Activated naive CD4-positive, alpha-beta T cell treated with anti-CD3 and anti-CD28 coated beads, Interleukin-2, amount 10 ng/mL, durations not matched to agents 7 days and 5 days (primary cell): ENCODE measurements around the gene ZNF3.
A peak's percentile ranks its signal among the peaks of the same experiment; 100 is the strongest.
"Not testable (repeated sequence)": the region's sequence is repeated elsewhere in the genome, so short reads cannot be mapped to it uniquely, and the experiment has no call there.

Source experiments
- CTCF ChIA-PET: fragments of 350-600 bp; sonication (Branson Sonifier 250); formaldehyde crosslinking; loops from one replicate; lab custom pipeline; 2021; ENCODE audit warnings: antibody characterized with exemption; lab: Charles Lee
- DNase-seq: peaks from one replicate; pipeline ENCODE4 v3.0.0-alpha.2; 2020
- H3K27ac Mint-ChIP-seq: one replicate; pipeline ENCODE4 v1.8.0; 2021; ENCODE audit warnings: mild to moderate bottlenecking, moderate library complexity, mixed read lengths
- H3K27me3 Mint-ChIP-seq: one replicate; pipeline ENCODE4 v1.8.0; 2021; ENCODE audit warnings: mild to moderate bottlenecking, mixed read lengths
- H3K36me3 Mint-ChIP-seq: one replicate; pipeline ENCODE4 v1.8.0; 2021; ENCODE audit warnings: mixed read lengths
- H3K4me1 Mint-ChIP-seq: one replicate; pipeline ENCODE4 v1.8.0; 2021; ENCODE audit warnings: mixed read lengths
- H3K4me3 Mint-ChIP-seq: one replicate; pipeline ENCODE4 v1.8.0; 2021; ENCODE audit warnings: mild to moderate bottlenecking, moderate library complexity, mixed read lengths
- H3K9me3 Mint-ChIP-seq: one replicate; pipeline ENCODE4 v1.8.0; 2021; ENCODE audit warnings: mixed read lengths

Gene ZNF3

GRCh38 chr7:100081535-100082102 lies at the start of gene ZNF3:
Gene ZNF3, minus strand, starts transcription at chr7:100081723. Its CDS starts 4,366 bp downstream, at chr7:100077357.
- H3K27ac Mint-ChIP-seq = peak within 1 kb of the TSS; percentile 90
- no peaks in the 10 kb centered on the region for H3K9me3 Mint-ChIP-seq
- H3K36me3 Mint-ChIP-seq = peaks cover 21% of the 10 kb centered on the region
- peak within 1 kb of the TSS; percentile 83 for H3K4me3 Mint-ChIP-seq
- H3K27me3 Mint-ChIP-seq = peaks cover 29% of the 10 kb centered on the region
- peak; percentile 98 for DNase-seq
- H3K4me1 Mint-ChIP-seq = peaks cover 32% of the 10 kb centered on the region
- CTCF ChIA-PET = interaction anchor here (0.8 to 1.4 kb wide), 8 partner anchors 10 to 90 kb away, joined by 3 to 11 read pairs (median 4); partner anchors contain the start of gene ZSCAN21

GRCh38 chr7:100130608-100131453 lies 49.3 kb upstream of the ZNF3 start:
- H3K9me3 Mint-ChIP-seq = no peaks in the 10 kb centered on the region
- peak overlapping the region; percentile 15 for H3K4me3 Mint-ChIP-seq
- H3K27ac Mint-ChIP-seq = no peak overlapping the region
- peak; percentile 91 for DNase-seq
- peaks cover 11% of the 10 kb centered on the region for H3K27me3 Mint-ChIP-seq
- CTCF ChIA-PET = interaction anchor here (0.6 to 5.0 kb wide), 14 partner anchors 10 to 1220 kb away, joined by 3 to 46 read pairs (median 3); partner anchors contain the start of gene AP4M1
- H3K4me1 Mint-ChIP-seq = peaks cover 41% of the 10 kb centered on the region
- no peaks in the 10 kb centered on the region for H3K36me3 Mint-ChIP-seq

DNA sequence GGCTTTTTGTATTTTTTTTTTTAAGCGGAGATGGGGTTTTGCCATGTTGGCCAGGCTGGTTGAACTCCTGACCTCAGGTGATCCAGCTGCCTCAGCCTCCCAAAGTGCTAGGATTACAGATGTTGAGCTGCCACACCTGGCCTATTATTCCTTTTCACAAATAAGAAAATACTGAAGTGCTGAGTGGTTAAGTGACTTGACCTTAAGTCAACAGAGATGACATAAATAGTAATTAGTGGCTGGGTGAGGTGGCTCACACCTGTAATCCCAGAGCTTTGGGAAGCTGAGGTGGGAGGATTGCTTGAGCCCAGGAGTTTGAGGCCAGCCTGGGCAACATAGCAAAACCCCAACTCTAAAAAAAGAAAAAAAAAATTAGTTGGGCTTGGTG lies 48.7 kb upstream of the ZNF3 start:
- H3K27ac Mint-ChIP-seq, H3K9me3 Mint-ChIP-seq, H3K36me3 Mint-ChIP-seq, H3K27me3 Mint-ChIP-seq, DNase-seq, H3K4me3 Mint-ChIP-seq: not testable (repeated sequence)
- H3K4me1 Mint-ChIP-seq = peaks cover 47% of the 10 kb centered on the region
- CTCF ChIA-PET = interaction anchor here (0.7 to 5.0 kb wide), 14 partner anchors 10 to 277 kb away, joined by 3 to 46 read pairs (median 4); partner anchors contain the start of gene AP4M1

GRCh38 chr7:100128637-100128963 lies 47.1 kb upstream of the ZNF3 start:
- CTCF ChIA-PET = interaction anchor here (0.6 to 3.7 kb wide), 10 partner anchors 27 to 431 kb away, joined by 3 to 22 read pairs (median 5); partner anchors contain the start of gene AP4M1
- peaks cover 7% of the 10 kb centered on the region for H3K27me3 Mint-ChIP-seq
- H3K27ac Mint-ChIP-seq = peak overlapping the region; percentile 89

GRCh38 chr7:100127866-100128636 lies 46.5 kb upstream of the ZNF3 start:
- Mint-ChIP-seq H3K27ac (peak overlapping the region; percentile 89), H3K4me1 (peaks cover 59% of the 10 kb centered on the region), H3K9me3 (no peaks in the 10 kb centered on the region), H3K36me3 (peaks cover 12% of the 10 kb centered on the region), H3K27me3 (peaks cover 7% of the 10 kb centered on the region), H3K4me3 (peak overlapping the region; percentile 99)
- peak; percentile 51 for DNase-seq
- CTCF ChIA-PET = interaction anchor here (0.6 to 3.7 kb wide), 10 partner anchors 26 to 431 kb away, joined by 3 to 22 read pairs (median 5); partner anchors contain the start of gene AP4M1

More at GRCh38 chr7:100128637-100128963, 47.1 kb upstream of the ZNF3 start:
- DNase-seq = no peak
- Mint-ChIP-seq H3K4me1 (peaks cover 57% of the 10 kb centered on the region), H3K9me3 (no peaks in the 10 kb centered on the region), H3K36me3 (peaks cover 10% of the 10 kb centered on the region), H3K4me3 (peak overlapping the region; percentile 99)

GRCh38 chr7:100126931-100127865 lies 45.7 kb upstream of the ZNF3 start, which contains the start of gene MBLAC1:
Gene MBLAC1, plus strand, starts transcription at chr7:100126967. Its CDS starts 429 bp downstream, at chr7:100127396.
- Mint-ChIP-seq H3K27ac (peak within 1 kb of the TSS; percentile 100), H3K27me3 (no peaks in the 10 kb centered on the region), H3K9me3 (no peaks in the 10 kb centered on the region), H3K4me1 (peaks cover 59% of the 10 kb centered on the region), H3K4me3 (peak within 1 kb of the TSS; percentile 99), H3K36me3 (peaks cover 17% of the 10 kb centered on the region)
- DNase-seq = peak; percentile 95
- CTCF ChIA-PET = interaction anchor here (0.9 to 1.1 kb wide), 3 partner anchors 44 to 214 kb away, joined by 3 read pairs; no protein-coding TSS in a partner anchor

DNA sequence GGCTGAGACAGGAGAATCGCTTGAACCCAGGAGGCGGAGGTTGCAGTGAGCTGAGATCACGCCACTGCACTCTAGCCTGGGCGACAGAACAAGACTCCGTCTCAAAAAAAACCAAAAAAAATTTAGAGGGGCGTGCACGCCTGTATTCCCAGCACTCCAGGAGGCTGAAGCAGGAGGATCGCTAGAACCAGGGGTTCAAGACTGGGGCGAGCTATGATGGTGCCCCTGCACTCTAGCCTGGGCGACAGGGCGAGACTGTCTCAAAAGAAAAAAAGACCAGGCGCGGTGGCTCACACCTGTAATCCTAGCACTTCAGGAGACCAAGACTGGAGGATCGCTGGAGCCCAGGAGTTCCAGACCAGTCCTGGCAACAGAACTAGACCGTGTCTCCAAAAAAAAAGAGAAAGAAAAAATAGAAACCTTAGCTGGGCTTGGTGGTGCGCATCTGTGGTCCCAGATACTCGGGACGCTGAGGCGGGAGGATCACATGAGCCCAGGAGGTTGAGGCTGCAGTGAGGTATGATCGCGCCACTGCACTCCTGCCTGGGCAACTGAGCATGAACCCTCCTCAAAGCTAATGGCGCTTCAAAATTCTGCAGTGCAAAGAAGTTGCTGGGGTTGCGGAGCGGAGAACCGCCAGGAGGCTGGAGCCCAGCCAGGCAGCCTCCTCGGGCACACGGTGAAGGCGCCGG lies 44.9 kb upstream of the ZNF3 start:
- Mint-ChIP-seq H3K4me1 (peaks cover 59% of the 10 kb centered on the region), H3K36me3 (peaks cover 19% of the 10 kb centered on the region), H3K4me3 (peak overlapping the region; percentile 99), H3K27me3 (no peaks in the 10 kb centered on the region), H3K27ac (peak overlapping the region; percentile 100), H3K9me3 (no peaks in the 10 kb centered on the region)
- CTCF ChIA-PET = interaction anchor here (0.9 kb wide), 1 partner anchor 132 kb away, joined by 3 read pairs; no protein-coding TSS in a partner anchor
- no peak for DNase-seq

DNA sequence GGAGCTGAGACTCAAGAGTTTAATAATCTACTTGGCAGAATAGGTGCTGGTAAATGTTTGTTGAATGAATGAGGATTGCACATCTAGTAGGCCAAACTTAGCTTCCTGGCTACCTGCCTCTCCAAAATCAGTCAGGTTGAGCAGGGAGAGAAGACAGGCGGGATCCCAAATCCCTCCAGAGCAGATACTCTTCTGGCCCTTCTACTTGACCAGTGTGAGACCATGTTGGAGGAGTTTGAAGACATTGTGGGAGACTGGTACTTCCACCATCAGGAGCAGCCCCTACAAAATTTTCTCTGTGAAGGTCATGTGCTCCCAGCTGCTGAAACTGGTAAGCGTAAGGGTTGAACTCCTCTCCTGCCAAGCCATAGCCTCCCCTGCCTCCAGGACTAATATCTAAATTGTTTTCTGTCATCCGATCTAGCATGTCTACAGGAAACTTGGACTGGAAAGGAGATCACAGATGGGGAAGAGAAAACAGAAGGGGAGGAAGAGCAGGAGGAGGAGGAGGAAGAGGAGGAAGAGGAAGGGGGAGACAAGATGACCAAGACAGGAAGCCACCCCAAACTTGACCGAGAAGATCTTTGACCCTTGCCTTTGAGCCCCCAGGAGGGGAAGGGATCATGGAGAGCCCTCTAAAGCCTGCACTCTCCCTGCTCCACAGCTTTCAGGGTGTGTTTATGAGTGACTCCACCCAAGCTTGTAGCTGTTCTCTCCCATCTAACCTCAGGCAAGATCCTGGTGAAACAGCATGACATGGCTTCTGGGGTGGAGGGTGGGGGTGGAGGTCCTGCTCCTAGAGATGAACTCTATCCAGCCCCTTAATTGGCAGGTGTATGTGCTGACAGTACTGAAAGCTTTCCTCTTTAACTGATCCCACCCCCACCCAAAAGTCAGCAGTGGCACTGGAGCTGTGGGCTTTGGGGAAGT lies 43.0 kb upstream of the ZNF3 start:
- no peak for DNase-seq
- Mint-ChIP-seq H3K36me3 (peaks cover 19% of the 10 kb centered on the region), H3K9me3 (no peaks in the 10 kb centered on the region), H3K4me3 (peak overlapping the region; percentile 99), H3K27ac (peak overlapping the region; percentile 73), H3K27me3 (no peaks in the 10 kb centered on the region), H3K4me1 (peaks cover 60% of the 10 kb centered on the region)
- CTCF ChIA-PET = interaction anchor here (0.6 to 1.1 kb wide), 3 partner anchors 8 to 65 kb away, joined by 3 to 4 read pairs (median 3); no protein-coding TSS in a partner anchor

DNA sequence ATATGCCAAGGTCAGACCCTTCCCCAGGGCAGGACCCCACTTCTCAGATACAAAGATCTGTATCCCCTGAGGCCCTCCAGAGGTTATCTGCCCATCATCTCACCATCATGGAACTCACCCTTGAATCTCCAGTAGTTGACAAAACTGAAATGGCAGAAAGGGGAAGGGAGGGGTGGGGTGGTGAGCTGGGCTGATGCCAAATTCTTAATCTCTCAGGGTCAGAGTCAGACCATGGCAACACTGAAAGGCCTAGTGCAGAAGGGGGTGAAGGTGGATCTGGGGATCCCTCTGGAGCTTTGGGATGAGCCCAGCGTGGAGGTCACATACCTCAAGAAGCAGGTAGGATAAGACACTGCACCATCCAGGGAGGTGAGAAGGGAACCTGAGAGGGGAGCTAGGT lies 41.0 kb upstream of the ZNF3 start:
- no peak overlapping the region for H3K27ac Mint-ChIP-seq
- CTCF ChIA-PET = interaction anchor here (1.0 kb wide), 1 partner anchor 11 kb away, joined by 3 read pairs; no protein-coding TSS in a partner anchor
- peaks cover 62% of the 10 kb centered on the region for H3K4me1 Mint-ChIP-seq
- H3K9me3 Mint-ChIP-seq = no peaks in the 10 kb centered on the region
- no peaks in the 10 kb centered on the region for H3K27me3 Mint-ChIP-seq
- no peak overlapping the region for H3K4me3 Mint-ChIP-seq
- DNase-seq = no peak
- H3K36me3 Mint-ChIP-seq = peaks cover 25% of the 10 kb centered on the region

- Mint-ChIP-seq H3K27me3 (no peaks in the 10 kb centered on the region), H3K27ac (no peak overlapping the region), H3K9me3 (no peaks in the 10 kb centered on the region), H3K36me3 (peaks cover 25% of the 10 kb centered on the region), H3K4me1 (peaks cover 61% of the 10 kb centered on the region), H3K4me3 (no peak overlapping the region)
- CTCF ChIA-PET = no interaction called here
- no peak for DNase-seq
Observed at GRCh38 chr7:100122067-100122466, 40.5 kb upstream of the ZNF3 start.

DNA sequence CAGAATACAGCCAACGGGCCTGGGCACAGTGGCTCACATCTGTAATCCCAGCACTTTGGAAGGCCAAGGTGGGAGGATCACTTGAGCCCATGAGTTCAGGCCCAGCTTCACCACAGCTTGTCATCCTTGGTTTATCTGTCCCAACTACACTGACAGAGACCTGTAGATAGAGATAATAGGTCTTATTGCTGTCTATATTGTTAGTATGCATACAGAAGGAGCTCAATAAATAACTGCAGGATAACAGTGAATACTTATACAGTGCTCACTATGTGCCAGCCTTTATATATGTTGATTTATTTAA lies 39.2 kb upstream of the ZNF3 start:
- Mint-ChIP-seq H3K36me3 (peaks cover 28% of the 10 kb centered on the region), H3K4me1 (peaks cover 54% of the 10 kb centered on the region), H3K9me3 (no peaks in the 10 kb centered on the region), H3K27ac (peak overlapping the region; percentile 95), H3K4me3 (peak overlapping the region; percentile 90), H3K27me3 (no peaks in the 10 kb centered on the region)
- no peak for DNase-seq
- CTCF ChIA-PET = interaction anchor here (1.0 to 1.3 kb wide), 4 partner anchors 9 to 38 kb away, joined by 3 read pairs; no protein-coding TSS in a partner anchor
